HepG2 (cell line): Measurements from ENCODE around the gene PRKAG1. TPM values are rescaled to one million over a fixed set of nuclear protein-coding genes. Genes with fewer than 3 reads are reported as not detected.

ENCODE experiments used
- ARID3A ChIP-seq: IDR thresholded peaks from 2 replicates; pipeline ENCODE4 v1.6.1; 2012; ENCODE audit warnings: low read depth, low read length, improper control_type of control experiment
- BCLAF1 ChIP-seq: fragments of 450-650 bp; IDR thresholded peaks from 2 replicates; pipeline ENCODE4 v1.6.1; 2017; ENCODE audit warnings: mild to moderate bottlenecking
- EZH2 ChIP-seq: conservative IDR thresholded peaks from 2 replicates; pipeline ENCODE4 v1.6.1; 2012; ENCODE audit warnings: mild to moderate bottlenecking, low read depth, low read length, moderate library complexity
- NR2F6 ChIP-seq, 2 experiments: IDR thresholded peaks; 2 replicates each; pipeline ENCODE4 v1.6.1; 2016; ENCODE audit warnings: antibody characterized with exemption in 1 of 2, mild to moderate bottlenecking in 1 of 2
- RARG ChIP-seq: sonication (generic); formaldehyde crosslinking; IDR thresholded peaks from 2 replicates; pipeline ENCODE4 v1.4.0; 2020; ENCODE audit warnings: low read depth, mild to moderate bottlenecking, missing genetic modification reagents
- polyA plus RNA-seq, 8 experiments: library from polyadenylated mRNA; depleted of rRNA in 3 of 8; stranded (reverse) in 7 of 8; unstranded in 1 of 8; fragments of >200 nt; fragmentation: Illumina TruSeq in 4 of 8; extraction: Trizol in 4 of 8; gene quantifications; 2 replicates each; pipeline versions ENCODE4 v1.2.1 to v1.2.3, GENCODE V29; 2011 to 2016; ENCODE audit warnings: low read depth in 4 of 8, missing spikeins in 1 of 8, mixed read lengths in 1 of 8; ENCODE audit not compliant: insufficient read depth in 1 of 8
- total RNA-seq, 5 experiments: library from RNA; depleted of rRNA; stranded (reverse); fragments of >200 nt; fragmentation: Illumina TruSeq; extraction: Trizol; gene quantifications; 2 replicates each; pipeline ENCODE4 v1.2.3, GENCODE V29; 2016; ENCODE audit warnings: low read depth in 1 of 5
- TF ChIP-seq, protein P1 (sequence below): sonication (generic); formaldehyde crosslinking; IDR thresholded peaks from 2 replicates; pipeline ENCODE4 v1.4.0; 2020; ENCODE audit warnings: missing genetic modification reagents, mild to moderate bottlenecking, borderline replicate concordance
- TF ChIP-seq, protein P2 (sequence below): sonication (generic); formaldehyde crosslinking; IDR thresholded peaks from 2 replicates; pipeline ENCODE4 v1.8.1; 2023; ENCODE audit warnings: missing genetic modification reagents, mild to moderate bottlenecking, borderline replicate concordance

The PRKAG1 gene
- total and polyA plus RNA-seq, 2 of the 13 experiments (the other 11 are each of a cell fraction or from before 2014, with no cell fraction given): 26.1 to 32.8 TPM

DNA sequence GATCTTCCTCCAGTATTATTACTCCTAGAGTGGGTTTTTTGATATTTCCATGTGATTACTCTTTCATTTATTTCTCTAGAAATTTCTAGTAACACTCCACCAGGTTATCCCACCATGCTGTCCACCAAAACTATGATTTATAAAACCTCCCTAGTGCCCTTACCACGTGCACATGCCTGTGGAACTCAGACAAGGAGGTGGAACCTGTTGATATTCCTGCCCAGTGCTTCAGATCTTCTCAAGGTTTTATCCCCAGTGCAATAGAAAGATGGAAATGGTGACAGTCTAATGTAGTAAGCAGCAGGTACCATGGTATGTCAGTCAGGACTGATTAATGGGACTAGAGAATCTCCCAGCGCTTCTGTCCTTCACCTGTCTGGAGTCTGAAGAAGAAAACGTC, 57.7 kb downstream of the PRKAG1 start (continued):
- TF ChIP-seq, protein P1, sequence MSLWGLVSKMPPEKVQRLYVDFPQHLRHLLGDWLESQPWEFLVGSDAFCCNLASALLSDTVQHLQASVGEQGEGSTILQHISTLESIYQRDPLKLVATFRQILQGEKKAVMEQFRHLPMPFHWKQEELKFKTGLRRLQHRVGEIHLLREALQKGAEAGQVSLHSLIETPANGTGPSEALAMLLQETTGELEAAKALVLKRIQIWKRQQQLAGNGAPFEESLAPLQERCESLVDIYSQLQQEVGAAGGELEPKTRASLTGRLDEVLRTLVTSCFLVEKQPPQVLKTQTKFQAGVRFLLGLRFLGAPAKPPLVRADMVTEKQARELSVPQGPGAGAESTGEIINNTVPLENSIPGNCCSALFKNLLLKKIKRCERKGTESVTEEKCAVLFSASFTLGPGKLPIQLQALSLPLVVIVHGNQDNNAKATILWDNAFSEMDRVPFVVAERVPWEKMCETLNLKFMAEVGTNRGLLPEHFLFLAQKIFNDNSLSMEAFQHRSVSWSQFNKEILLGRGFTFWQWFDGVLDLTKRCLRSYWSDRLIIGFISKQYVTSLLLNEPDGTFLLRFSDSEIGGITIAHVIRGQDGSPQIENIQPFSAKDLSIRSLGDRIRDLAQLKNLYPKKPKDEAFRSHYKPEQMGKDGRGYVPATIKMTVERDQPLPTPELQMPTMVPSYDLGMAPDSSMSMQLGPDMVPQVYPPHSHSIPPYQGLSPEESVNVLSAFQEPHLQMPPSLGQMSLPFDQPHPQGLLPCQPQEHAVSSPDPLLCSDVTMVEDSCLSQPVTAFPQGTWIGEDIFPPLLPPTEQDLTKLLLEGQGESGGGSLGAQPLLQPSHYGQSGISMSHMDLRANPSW (CRISPR knock-in tag): no peak
- no peak for TF ChIP-seq BCLAF1
- TF ChIP-seq, protein P2, sequence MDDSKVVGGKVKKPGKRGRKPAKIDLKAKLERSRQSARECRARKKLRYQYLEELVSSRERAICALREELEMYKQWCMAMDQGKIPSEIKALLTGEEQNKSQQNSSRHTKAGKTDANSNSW (CRISPR knock-in tag): no peak
- TF ChIP-seq RARG (CRISPR knock-in tag): no peak
- TF ChIP-seq ARID3A: no peak
- TF ChIP-seq NR2F6 (IDR thresholded peaks at IDR 0.05): no peak
- no peak for TF ChIP-seq NR2F6 (CRISPR knock-in tag; IDR thresholded peaks at IDR 0.05)
- no peak for TF ChIP-seq EZH2
